ENCODE data around the gene ACSM2B.
"Not testable (repeated sequence)": the region's sequence is repeated elsewhere in the genome, so short reads cannot be mapped to it uniquely, and the experiment has no call there.

Gene ACSM2B

GRCh38 chr16:20612551-20613480 lies 36.6 kb upstream of the ACSM2B start:
- Histone ChIP-seq H3K36me3 (ENCODE audit: control insufficient read depth, insufficient read depth, low read length) (no peaks in the 10 kb centered on the region), H3K4me1 (ENCODE audit: control insufficient read depth, insufficient read depth, low read length) (no peaks in the 10 kb centered on the region), H3K27me3 (ENCODE audit: control insufficient read depth, insufficient read depth, low read length) (no peaks in the 10 kb centered on the region; the same call in 1 of the 2 replicates), H3K4me3 (ENCODE audit: low read depth, low read length) (no peak overlapping the region), H3K9me3 (ENCODE audit: control insufficient read depth, insufficient read depth, low read depth, low read length) (no peaks in the 10 kb centered on the region), H3K9ac (ENCODE audit: low read length) (no peak overlapping the region), H3K27ac (ENCODE audit: low read depth, low read length) (no peak overlapping the region)

- Histone ChIP-seq H3K36me3 (ENCODE audit: control insufficient read depth, insufficient read depth, low read length) (no peaks in the 10 kb centered on the region), H3K4me3 (ENCODE audit: low read depth, low read length) (no peak overlapping the region), H3K9me3 (ENCODE audit: control insufficient read depth, insufficient read depth, low read depth, low read length) (no peaks in the 10 kb centered on the region), H3K27ac (ENCODE audit: low read depth, low read length) (no peak overlapping the region), H3K27me3 (ENCODE audit: control insufficient read depth, insufficient read depth, low read length) (no peaks in the 10 kb centered on the region; the same call in 1 of the 2 replicates), H3K9ac (ENCODE audit: low read length) (no peak overlapping the region), H3K4me1 (ENCODE audit: control insufficient read depth, insufficient read depth, low read length) (no peaks in the 10 kb centered on the region)
These were observed 35.9 kb upstream of the ACSM2B start for GRCh38 chr16:20611975-20612481.

GRCh38 chr16:20611350-20611902 lies 35.3 kb upstream of the ACSM2B start:
- no peak overlapping the region for H3K9ac ChIP-seq (ENCODE audit: low read length)
- H3K9me3 ChIP-seq (ENCODE audit: control insufficient read depth, insufficient read depth, low read depth, low read length) = no peaks in the 10 kb centered on the region
- no peaks in the 10 kb centered on the region for H3K4me1 ChIP-seq (ENCODE audit: control insufficient read depth, insufficient read depth, low read length)
- no peaks in the 10 kb centered on the region; the same call in 1 of the 2 replicates for H3K27me3 ChIP-seq (ENCODE audit: control insufficient read depth, insufficient read depth, low read length)
- no peak overlapping the region for H3K4me3 ChIP-seq (ENCODE audit: low read depth, low read length)
- H3K36me3 ChIP-seq (ENCODE audit: control insufficient read depth, insufficient read depth, low read length) = no peaks in the 10 kb centered on the region
- H3K27ac ChIP-seq (ENCODE audit: low read depth, low read length) = no peak overlapping the region

- no peaks in the 10 kb centered on the region for H3K9me3 ChIP-seq (ENCODE audit: control insufficient read depth, insufficient read depth, low read depth, low read length)
- H3K36me3 ChIP-seq (ENCODE audit: control insufficient read depth, insufficient read depth, low read length) = no peaks in the 10 kb centered on the region
- no peak overlapping the region for H3K9ac ChIP-seq (ENCODE audit: low read length)
- no peaks in the 10 kb centered on the region; the same call in 1 of the 2 replicates for H3K27me3 ChIP-seq (ENCODE audit: control insufficient read depth, insufficient read depth, low read length)
- H3K4me3 ChIP-seq (ENCODE audit: low read depth, low read length) = no peak overlapping the region
- H3K27ac ChIP-seq (ENCODE audit: low read depth, low read length) = no peak overlapping the region
- no peaks in the 10 kb centered on the region for H3K4me1 ChIP-seq (ENCODE audit: control insufficient read depth, insufficient read depth, low read length)
These were observed 34.8 kb upstream of the ACSM2B start for GRCh38 chr16:20610892-20611349.

GRCh38 chr16:20610211-20610891 lies 34.2 kb upstream of the ACSM2B start:
- no peak overlapping the region for H3K27ac ChIP-seq (ENCODE audit: low read depth, low read length)
- no peak overlapping the region for H3K9ac ChIP-seq (ENCODE audit: low read length)
- H3K27me3 ChIP-seq (ENCODE audit: control insufficient read depth, insufficient read depth, low read length) = no peaks in the 10 kb centered on the region; the same call in 1 of the 2 replicates
- no peaks in the 10 kb centered on the region for H3K4me1 ChIP-seq (ENCODE audit: control insufficient read depth, insufficient read depth, low read length)
- no peaks in the 10 kb centered on the region for H3K36me3 ChIP-seq (ENCODE audit: control insufficient read depth, insufficient read depth, low read length)
- no peak overlapping the region for H3K4me3 ChIP-seq (ENCODE audit: low read depth, low read length)
- no peaks in the 10 kb centered on the region for H3K9me3 ChIP-seq (ENCODE audit: control insufficient read depth, insufficient read depth, low read depth, low read length)

- H3K4me3 ChIP-seq (ENCODE audit: low read depth, low read length); H3K9me3 ChIP-seq (ENCODE audit: control insufficient read depth, insufficient read depth, low read depth, low read length); H3K36me3 ChIP-seq (ENCODE audit: control insufficient read depth, insufficient read depth, low read length); H3K9ac ChIP-seq (ENCODE audit: low read length); H3K27ac ChIP-seq (ENCODE audit: low read depth, low read length); H3K4me1 ChIP-seq (ENCODE audit: control insufficient read depth, insufficient read depth, low read length); H3K27me3 ChIP-seq (ENCODE audit: control insufficient read depth, insufficient read depth, low read length): not testable (repeated sequence)
These were observed 26.0 kb upstream of the ACSM2B start for GRCh38 chr16:20602205-20602604.

- H3K4me1 ChIP-seq (ENCODE audit: control insufficient read depth, insufficient read depth, low read length); H3K9me3 ChIP-seq (ENCODE audit: control insufficient read depth, insufficient read depth, low read depth, low read length); H3K9ac ChIP-seq (ENCODE audit: low read length); H3K27ac ChIP-seq (ENCODE audit: low read depth, low read length); H3K27me3 ChIP-seq (ENCODE audit: control insufficient read depth, insufficient read depth, low read length); H3K36me3 ChIP-seq (ENCODE audit: control insufficient read depth, insufficient read depth, low read length); H3K4me3 ChIP-seq (ENCODE audit: low read depth, low read length): not testable (repeated sequence)
These were observed 23.3 kb upstream of the ACSM2B start for GRCh38 chr16:20599475-20599874.

GRCh38 chr16:20598832-20599469 lies 22.8 kb upstream of the ACSM2B start:
- Histone ChIP-seq H3K27ac (ENCODE audit: low read depth, low read length) (no peak overlapping the region), H3K4me3 (ENCODE audit: low read depth, low read length) (no peak overlapping the region), H3K9me3 (ENCODE audit: control insufficient read depth, insufficient read depth, low read depth, low read length) (no peaks in the 10 kb centered on the region), H3K9ac (ENCODE audit: low read length) (no peak overlapping the region), H3K4me1 (ENCODE audit: control insufficient read depth, insufficient read depth, low read length) (no peaks in the 10 kb centered on the region), H3K27me3 (ENCODE audit: control insufficient read depth, insufficient read depth, low read length) (no peaks in the 10 kb centered on the region), H3K36me3 (ENCODE audit: control insufficient read depth, insufficient read depth, low read length) (no peaks in the 10 kb centered on the region)

GRCh38 chr16:20595694-20596093 lies 19.5 kb upstream of the ACSM2B start:
- not testable (repeated sequence) for H3K9me3 ChIP-seq (ENCODE audit: control insufficient read depth, insufficient read depth, low read depth, low read length); H3K4me3 ChIP-seq (ENCODE audit: low read depth, low read length); H3K36me3 ChIP-seq (ENCODE audit: control insufficient read depth, insufficient read depth, low read length); H3K9ac ChIP-seq (ENCODE audit: low read length); H3K27ac ChIP-seq (ENCODE audit: low read depth, low read length); H3K27me3 ChIP-seq (ENCODE audit: control insufficient read depth, insufficient read depth, low read length); H3K4me1 ChIP-seq (ENCODE audit: control insufficient read depth, insufficient read depth, low read length)

GRCh38 chr16:20595068-20595467 lies 18.9 kb upstream of the ACSM2B start:
- not testable (repeated sequence) for H3K9me3 ChIP-seq (ENCODE audit: control insufficient read depth, insufficient read depth, low read depth, low read length); H3K36me3 ChIP-seq (ENCODE audit: control insufficient read depth, insufficient read depth, low read length); H3K4me1 ChIP-seq (ENCODE audit: control insufficient read depth, insufficient read depth, low read length); H3K4me3 ChIP-seq (ENCODE audit: low read depth, low read length); H3K27me3 ChIP-seq (ENCODE audit: control insufficient read depth, insufficient read depth, low read length); H3K9ac ChIP-seq (ENCODE audit: low read length); H3K27ac ChIP-seq (ENCODE audit: low read depth, low read length)

Measured in HUES6 (cell line).